ENCODE measurements around the gene MAGEL2.
"Not testable (repeated sequence)": the region's sequence is repeated elsewhere in the genome, so short reads cannot be mapped to it uniquely, and the experiment has no call there.

Gene MAGEL2

GRCh38 chr15:23602124-23602523, 45.5 kb downstream of the MAGEL2 start:
- no peak for DNase-seq

GRCh38 chr15:23599053-23599452, 48.6 kb downstream of the MAGEL2 start:
- DNase-seq: no peak

- DNase-seq: not testable (repeated sequence)
These were observed 50.4 kb downstream of the MAGEL2 start for GRCh38 chr15:23597278-23597677.

DNA sequence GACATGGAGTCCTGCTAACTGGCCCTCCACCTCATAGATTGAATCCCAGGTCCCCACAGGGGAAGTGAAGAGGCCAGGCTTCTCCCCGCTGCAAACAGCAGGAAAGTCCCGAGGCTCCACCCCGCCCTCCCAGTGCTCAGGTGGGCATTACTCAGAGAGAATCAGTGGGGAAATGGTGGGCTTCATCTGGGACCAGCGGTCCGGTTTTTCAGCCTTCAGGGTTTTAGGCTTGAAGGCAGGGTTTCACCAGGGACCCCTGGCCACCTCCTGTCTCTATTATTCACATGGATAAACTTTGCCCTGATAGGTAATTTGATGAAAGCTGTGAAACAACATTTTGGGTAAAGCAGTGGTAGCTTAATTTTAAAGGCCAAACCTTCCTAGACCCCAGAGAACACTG, 50.9 kb downstream of the MAGEL2 start:
- DNase-seq: no peak

DNA sequence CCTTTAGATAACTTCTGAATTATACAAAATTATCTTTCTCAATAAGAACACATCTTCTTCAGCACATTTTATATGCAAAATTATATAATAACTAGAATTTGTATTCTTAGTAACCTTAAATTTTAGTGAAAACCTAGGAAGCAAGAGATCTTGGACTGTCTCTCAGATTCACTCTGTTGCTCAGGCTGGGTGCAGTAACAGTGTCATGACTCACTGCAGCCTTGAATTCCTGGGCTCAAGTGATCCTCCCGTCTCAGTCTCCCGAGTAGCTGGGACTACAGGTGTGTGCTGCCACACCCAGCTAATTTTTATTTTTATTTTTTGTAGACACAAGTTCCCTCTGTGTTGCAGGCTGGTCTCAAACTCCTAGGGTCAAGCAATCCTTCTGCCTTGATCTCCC, 52.3 kb downstream of the MAGEL2 start:
- DNase-seq: no peak

DNA sequence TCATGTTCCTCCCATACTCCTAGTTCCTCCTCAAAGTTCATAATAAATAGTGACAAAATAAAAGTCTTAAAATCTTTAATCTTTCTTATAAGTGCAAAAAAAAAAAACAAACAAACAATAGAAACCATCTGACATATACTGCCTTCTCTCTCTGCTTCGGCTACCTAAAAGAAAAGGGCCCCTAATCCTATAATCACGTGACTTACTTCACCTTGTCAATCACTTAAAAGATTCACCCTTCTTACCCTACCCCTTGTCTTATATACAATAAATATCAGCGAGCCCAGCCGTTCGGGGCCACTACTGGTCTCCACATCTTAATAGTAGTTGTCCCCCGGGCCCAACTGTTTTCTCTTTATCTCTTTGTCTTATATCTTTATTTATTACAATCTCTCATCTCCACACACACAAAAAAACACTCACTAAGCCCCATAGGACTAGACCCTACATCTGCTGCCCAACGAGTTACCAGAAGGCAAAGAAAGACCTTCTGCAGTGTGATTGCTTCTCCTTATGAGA, 53.4 kb downstream of the MAGEL2 start:
- DNase-seq: no peak

All from CD4-positive, alpha-beta T cell treated with Interferon gamma for 1 hour (primary cell).